Smooth muscle cell (in vitro differentiated cells): Measurements from ENCODE around the gene GNGT2. TPM values are rescaled to one million over a fixed set of nuclear protein-coding genes. Genes with fewer than 3 reads are reported as not detected.
"Not testable (repeated sequence)": the region's sequence is repeated elsewhere in the genome, so short reads cannot be mapped to it uniquely, and the experiment has no call there.

ENCODE experiments used
- DNase-seq: peaks from one replicate; lab custom pipeline; 2025; ENCODE audit not compliant: unreplicated experiment; lab: John Stamatoyannopoulos, UW
- H2AFZ ChIP-seq: fragments of 200-600 bp; sonication (generic); 2 replicates; pipeline ENCODE4 v1.6.0; 2016; ENCODE audit warnings: antibody characterized with exemption, low read depth, mild to moderate bottlenecking
- H3F3A ChIP-seq: fragments of 200-600 bp; sonication (generic); 2 replicates; pipeline ENCODE4 v1.6.0; 2017; ENCODE audit warnings: antibody characterized with exemption, low read depth
- H3K27ac ChIP-seq: fragments of 200-600 bp; sonication (generic); 2 replicates; pipeline ENCODE4 v1.5.1; 2016; ENCODE audit warnings: low read depth, mild to moderate bottlenecking
- H3K27me3 ChIP-seq: fragments of 200-600 bp; sonication (generic); 2 replicates; pipeline ENCODE4 v1.6.1; 2016; ENCODE audit warnings: low read depth, mild to moderate bottlenecking
- H3K36me3 ChIP-seq: fragments of 200-600 bp; sonication (generic); 2 replicates; pipeline ENCODE4 v1.5.1; 2016; ENCODE audit warnings: low read depth
- H3K4me1 ChIP-seq: fragments of 200-600 bp; sonication (generic); 2 replicates; pipeline ENCODE4 v1.5.1; 2016; ENCODE audit warnings: low read depth
- H3K4me2 ChIP-seq: fragments of 200-600 bp; sonication (generic); 2 replicates; pipeline ENCODE4 v1.6.0; 2016; ENCODE audit warnings: mild to moderate bottlenecking
- H3K4me3 ChIP-seq: fragments of 200-600 bp; sonication (generic); 2 replicates; pipeline ENCODE4 v1.5.1; 2016; ENCODE audit warnings: mild to moderate bottlenecking
- H3K79me2 ChIP-seq: fragments of 200-600 bp; sonication (generic); 2 replicates; pipeline ENCODE4 v1.6.0; 2016; ENCODE audit warnings: low read depth, mild to moderate bottlenecking
- H3K9ac ChIP-seq: fragments of 200-600 bp; sonication (generic); 2 replicates; pipeline ENCODE4 v1.6.0; 2016; ENCODE audit warnings: low read depth
- H3K9me3 ChIP-seq: fragments of 200-600 bp; sonication (generic); replicated peaks from 2 replicates; pipeline ENCODE4 v1.5.1; 2016; ENCODE audit warnings: low read depth
- H4K20me1 ChIP-seq: fragments of 200-600 bp; sonication (generic); 2 replicates; pipeline ENCODE4 v1.6.0; 2016; ENCODE audit warnings: low read depth
- CTCF ChIP-seq: fragments of 200-600 bp; sonication (generic); IDR thresholded peaks from 2 replicates; pipeline ENCODE4 v1.5.1; 2017; ENCODE audit warnings: borderline replicate concordance, mild to moderate bottlenecking, antibody characterized with exemption; ENCODE audit not compliant: insufficient read depth, poor library complexity, severe bottlenecking
- WGBS: methylation state at CpG from one replicate; pipeline ENCODE4 v1.1.7; 2016; ENCODE audit warnings: low lambda C conversion rate; 5-methylcytosine and 5-hydroxymethylcytosine counted together
- polyA plus RNA-seq: library from polyadenylated mRNA; unstranded; fragments of >200 nt; fragmentation: Nextera tagmentation; extraction: Ambion mirVana; gene quantifications from 2 replicates; pipeline ENCODE4 v1.2.1, GENCODE V29; 2016
- total RNA-seq: library from RNA; depleted of rRNA; stranded (reverse); fragments of >200 nt; gene quantifications from 2 replicates; pipeline ENCODE4 v1.2.3, GENCODE V29; 2014

GNGT2 gene
- total and polyA plus RNA-seq, 2 experiments from 2014 or later: 0.75 to 0.81 TPM

GRCh38 chr17:49191409-49191916, 18.9 kb downstream of the GNGT2 start:
- Histone ChIP-seq H3K4me3 (peak overlapping the region; percentile 70), H3K9ac (peak overlapping the region; percentile 66), H3F3A (peaks cover 18% of the 10 kb centered on the region), H2AFZ (peak overlapping the region; percentile 91), H3K4me1 (no peaks in the 10 kb centered on the region), H3K9me3 (no peaks in the 10 kb centered on the region), H3K27ac (peak overlapping the region; percentile 84), H3K79me2 (no peaks in the 10 kb centered on the region), H3K36me3 (no peaks in the 10 kb centered on the region), H3K4me2 (peak overlapping the region; percentile 86), H4K20me1 (no peaks in the 10 kb centered on the region), H3K27me3 (no peaks in the 10 kb centered on the region)
- no peak for DNase-seq
- WGBS: 15% methylated on average over 8 of the region's 8 CpGs
- no peak for TF ChIP-seq CTCF

- Histone ChIP-seq H3K4me3 (no peak overlapping the region), H3K9me3 (no peaks in the 10 kb centered on the region), H3K79me2 (no peaks in the 10 kb centered on the region), H3K4me1 (no peaks in the 10 kb centered on the region), H3K36me3 (no peaks in the 10 kb centered on the region), H3K4me2 (no peak overlapping the region), H3K9ac (no peak overlapping the region), H3K27ac (no peak overlapping the region), H4K20me1 (no peaks in the 10 kb centered on the region), H3F3A (peaks cover 18% of the 10 kb centered on the region), H2AFZ (no peak overlapping the region), H3K27me3 (no peaks in the 10 kb centered on the region)
- DNase-seq: no peak
- no peak for TF ChIP-seq CTCF
- WGBS: 81% methylated on average over 4 of the region's 4 CpGs
Measured at GRCh38 chr17:49190932-49191331, 19.4 kb downstream of the GNGT2 start.

GRCh38 chr17:49187301-49187700, 23.1 kb downstream of the GNGT2 start:
- no peaks in the 10 kb centered on the region for H4K20me1 ChIP-seq
- H3K79me2 ChIP-seq: no peaks in the 10 kb centered on the region
- no peaks in the 10 kb centered on the region for H3K36me3 ChIP-seq
- no peak overlapping the region for H2AFZ ChIP-seq
- no peak overlapping the region for H3K4me2 ChIP-seq
- no peaks in the 10 kb centered on the region for H3K27me3 ChIP-seq
- peaks cover 8% of the 10 kb centered on the region for H3F3A ChIP-seq
- H3K4me1 ChIP-seq: no peaks in the 10 kb centered on the region
- no peak for DNase-seq
- H3K4me3 ChIP-seq: no peak overlapping the region
- no peak overlapping the region for H3K27ac ChIP-seq
- TF ChIP-seq CTCF: no peak
- 95% methylated on average over 3 of the region's 3 CpGs for WGBS
- H3K9me3 ChIP-seq: no peaks in the 10 kb centered on the region
- no peak overlapping the region for H3K9ac ChIP-seq

- not testable (repeated sequence) for DNase-seq, H3K27me3 ChIP-seq, H2AFZ ChIP-seq, H3K4me1 ChIP-seq, H3K36me3 ChIP-seq, H3F3A ChIP-seq, H3K4me3 ChIP-seq, H3K27ac ChIP-seq, H3K79me2 ChIP-seq, H3K9me3 ChIP-seq, H3K9ac ChIP-seq, H3K4me2 ChIP-seq, H4K20me1 ChIP-seq
- 100% methylated on average over 1 of the region's 1 CpG for WGBS
Measured at GRCh38 chr17:49185381-49185780, 25.0 kb downstream of the GNGT2 start.

GRCh38 chr17:49184522-49184921, 25.9 kb downstream of the GNGT2 start:
- H3K79me2 ChIP-seq, H3F3A ChIP-seq, H3K4me1 ChIP-seq, H3K9me3 ChIP-seq, H3K36me3 ChIP-seq, H3K4me2 ChIP-seq, H2AFZ ChIP-seq, H4K20me1 ChIP-seq, H3K27ac ChIP-seq, H3K9ac ChIP-seq, DNase-seq, H3K4me3 ChIP-seq, H3K27me3 ChIP-seq: not testable (repeated sequence)
